Measurements from ENCODE around the gene POLE4. TPM values are rescaled to one million over a fixed set of nuclear protein-coding genes. Genes with fewer than 3 reads are reported as not detected.

Gene POLE4
- total RNA-seq, 1 experiment from 2014 or later = 34.4 TPM

DNA sequence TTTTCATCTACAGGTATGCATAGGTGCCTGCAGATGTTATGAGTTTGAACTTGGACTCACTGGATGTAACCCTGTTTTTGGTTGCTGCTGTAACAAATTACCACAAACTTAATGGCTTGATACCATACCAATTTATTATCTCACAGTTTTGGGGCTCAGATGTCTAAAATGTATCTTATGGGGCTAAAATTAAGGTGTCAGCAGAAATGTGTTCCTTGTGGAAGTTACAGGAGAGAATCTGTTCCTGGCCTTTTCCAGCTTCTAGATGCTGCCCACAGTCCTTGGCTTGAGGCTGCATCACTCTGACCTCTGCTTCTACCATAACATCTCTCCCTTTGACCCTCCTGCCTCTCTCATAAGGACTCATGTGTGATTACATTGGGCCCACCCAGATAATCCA is 47.6 kb downstream of the POLE4 start:
- H3K27me3 Mint-ChIP-seq (ENCODE audit: low read depth) = no peaks in the 10 kb centered on the region; the same call in 1 of the 2 replicates

More for the DNA sequence above, 47.6 kb downstream of the POLE4 start:
- H3K4me1 Mint-ChIP-seq = no peaks in the 10 kb centered on the region
- Histone ChIP-seq H3K23ac (ENCODE audit: insufficient read length, low read depth, low read length) (no peak overlapping the region), H3K9me3 (ENCODE audit: control insufficient read depth, low read depth, low read length) (no peaks in the 10 kb centered on the region), H4K8ac (replicated peaks; ENCODE audit: insufficient read length, low read depth, low read length) (no peak overlapping the region), H2BK12ac (ENCODE audit: insufficient read length, low read depth, low read length) (no peak overlapping the region), H3K56ac (ENCODE audit: insufficient read length, low read depth, low read length) (no peak overlapping the region), H3K79me2 (ENCODE audit: insufficient read depth, low read length) (no peaks in the 10 kb centered on the region), H4K20me1 (ENCODE audit: control insufficient read depth, insufficient read depth, insufficient read length) (no peaks in the 10 kb centered on the region), H2AFZ (ENCODE audit: low read length) (no peak overlapping the region), H4K5ac (ENCODE audit: insufficient read length, low read depth, low read length) (no peak overlapping the region), H2BK15ac (ENCODE audit: low read depth, low read length) (no peak overlapping the region), H3K4me1 (ENCODE audit: insufficient read depth, low read length) (no peaks in the 10 kb centered on the region), H3K27ac (ENCODE audit: insufficient read length, low read depth, low read length) (no peak overlapping the region), H2BK20ac (ENCODE audit: low read depth, low read length, poor library complexity, severe bottlenecking) (no peak overlapping the region), H3K4me2 (ENCODE audit: insufficient read depth, insufficient read length, low read length) (no peak overlapping the region), H3K23me2 (ENCODE audit: insufficient read length, low read depth, low read length, poor library complexity, severe bottlenecking) (no peaks in the 10 kb centered on the region), H3K79me1 (ENCODE audit: insufficient read depth, low read depth, low read length, poor library complexity, severe bottlenecking) (no peaks in the 10 kb centered on the region), H3K9ac (ENCODE audit: extremely low read depth, insufficient read length, low read length) (no peak overlapping the region), H2BK120ac (ENCODE audit: low read depth, low read length, poor library complexity, severe bottlenecking) (no peak overlapping the region), H2BK5ac (ENCODE audit: insufficient read length, low read length) (no peak overlapping the region), H3K14ac (ENCODE audit: insufficient read depth, low read length) (no peak overlapping the region), H3K18ac (ENCODE audit: insufficient read length, low read depth, low read length) (no peak overlapping the region), H4K91ac (ENCODE audit: insufficient read length, low read depth, low read length) (no peak overlapping the region), H3K27me3 (ENCODE audit: insufficient read depth, low read length) (no peaks in the 10 kb centered on the region), H3K4ac (ENCODE audit: low read depth, low read length) (no peak overlapping the region), H3T11ph (ENCODE audit: low read length) (no peak overlapping the region), H2AK5ac (ENCODE audit: insufficient read length, low read length) (no peak overlapping the region)
- H3K27ac Mint-ChIP-seq = no peak overlapping the region
- no peak for DNase-seq
- H3K36me3 Mint-ChIP-seq (ENCODE audit: insufficient read depth in 1 of 3, low read depth in 3 of 3) = no peaks in the 10 kb centered on the region; a peak in 1 of 7 replicates
- H3K4me3 Mint-ChIP-seq = no peak overlapping the region
- H3K9me3 Mint-ChIP-seq = no peaks in the 10 kb centered on the region; a peak in 1 of 5 replicates
- no peak for TF ChIP-seq CTCF (conservative IDR thresholded peaks at IDR 0.05)

Data from H9 (cell line).